Mesodermal cell (in vitro differentiated cells): ENCODE results near the gene KNTC1. TPM values are rescaled to one million over a fixed set of nuclear protein-coding genes. Genes with fewer than 3 reads are reported as not detected.
"Not testable (repeated sequence)": the region's sequence is repeated elsewhere in the genome, so short reads cannot be mapped to it uniquely, and the experiment has no call there.

Experiments used
- H3K27ac ChIP-seq: 2 replicates; pipeline ENCODE4 v1.7.0; 2013; ENCODE audit warnings: mild to moderate bottlenecking, low read depth, low read length, moderate library complexity; ENCODE audit not compliant: severe bottlenecking
- H3K36me3 ChIP-seq: 2 replicates; pipeline ENCODE4 v1.7.1; 2013; ENCODE audit warnings: mild to moderate bottlenecking, low read length, moderate library complexity; ENCODE audit not compliant: control insufficient read depth, insufficient read depth
- H3K4me1 ChIP-seq: one replicate; pipeline ENCODE4 v1.7.1; 2013; ENCODE audit warnings: mild to moderate bottlenecking, low read length; ENCODE audit not compliant: insufficient read depth, control insufficient read depth, poor library complexity, severe bottlenecking
- H3K4me3 ChIP-seq: 2 replicates; pipeline ENCODE4 v1.7.0; 2013; ENCODE audit warnings: low read length, control low read depth, mild to moderate bottlenecking; ENCODE audit not compliant: insufficient read depth, poor library complexity, severe bottlenecking; ENCODE audit errors: extremely low read depth
- H3K9me3 ChIP-seq: 2 replicates; pipeline ENCODE4 v1.7.1; 2013; ENCODE audit warnings: mild to moderate bottlenecking, low read length, moderate library complexity; ENCODE audit not compliant: control insufficient read depth
- WGBS, 2 experiments: methylation state at CpG; one replicate each; pipeline ENCODE4 v1.1.5; 2013; ENCODE audit warnings: missing lambda C conversion rate in 2 of 2; ENCODE audit not compliant: insufficient coverage in 2 of 2; 5-methylcytosine and 5-hydroxymethylcytosine counted together
- polyA plus RNA-seq, 2 experiments: library from polyadenylated mRNA; stranded (reverse); fragments of 50-300 nt; gene quantifications; one replicate each; pipeline ENCODE4 v1.2.3, GENCODE V29; 2013

KNTC1 gene
- polyA plus RNA-seq (2013, experiment 1 of 2) = 48.2 TPM
- 47.8 TPM for polyA plus RNA-seq (2013, experiment 2 of 2)

GRCh38 chr12:122526683-122527477, at the start of gene KNTC1, which contains the start of gene RSRC2:
Gene KNTC1 (plus strand): TSS chr12:122527249. CDS start chr12:122530064, 2,815 bp downstream.
Gene RSRC2 (minus strand): TSS chr12:122526936. CDS start chr12:122526853, 83 bp downstream.
- Histone ChIP-seq H3K27ac (peak within 1 kb of the TSS; percentile 100), H3K4me3 (peak within 1 kb of the TSS; percentile 98), H3K36me3 (peaks cover 59% of the 10 kb centered on the region), H3K9me3 (no peaks in the 10 kb centered on the region), H3K4me1 (peaks cover 5% of the 10 kb centered on the region)
- 0% methylated on average over 28 to 49 of the region's 51 CpGs for WGBS, 2 experiments

DNA sequence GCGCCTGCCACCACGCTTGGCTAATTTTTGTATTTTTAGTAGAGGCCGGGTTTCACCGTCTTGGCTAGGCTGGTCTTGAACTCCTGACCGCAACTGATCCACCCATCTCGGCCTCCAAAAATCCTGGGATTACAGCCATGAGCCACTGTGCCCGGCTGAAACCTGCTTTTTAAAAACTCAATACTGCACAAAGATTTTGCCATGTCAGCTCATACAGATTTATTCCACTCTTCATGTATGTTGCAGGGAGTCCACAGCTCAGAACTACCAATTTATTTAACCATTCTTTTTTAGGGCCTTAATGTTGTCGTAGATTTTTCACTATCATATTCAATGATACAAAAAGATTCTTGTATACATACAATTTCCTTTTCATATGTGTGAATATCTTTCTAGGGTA, 46.3 kb upstream of the KNTC1 start:
- Histone ChIP-seq H3K4me3 (no peak overlapping the region), H3K9me3 (no peaks in the 10 kb centered on the region), H3K4me1 (no peaks in the 10 kb centered on the region), H3K36me3 (peaks cover 95% of the 10 kb centered on the region), H3K27ac (no peak overlapping the region)
- 96 to 99% methylated on average over 7 of the region's 8 CpGs for WGBS, 2 experiments

GRCh38 chr12:122481861-122482260, 45.2 kb upstream of the KNTC1 start:
- Histone ChIP-seq H3K36me3 (peaks cover 94% of the 10 kb centered on the region), H3K4me1 (no peaks in the 10 kb centered on the region), H3K9me3 (no peaks in the 10 kb centered on the region), H3K27ac (no peak overlapping the region), H3K4me3 (no peak overlapping the region)
- 97 to 100% methylated on average over 2 of the region's 6 CpGs for WGBS, 2 experiments

- 85 to 93% methylated on average over 3 of the region's 5 CpGs for WGBS, 2 experiments
- Histone ChIP-seq H3K36me3 (peaks cover 92% of the 10 kb centered on the region), H3K9me3 (no peaks in the 10 kb centered on the region), H3K4me1 (no peaks in the 10 kb centered on the region), H3K4me3 (no peak overlapping the region), H3K27ac (no peak overlapping the region)
These were observed 43.1 kb upstream of the KNTC1 start for GRCh38 chr12:122483969-122484368.

GRCh38 chr12:122484385-122484784, 42.7 kb upstream of the KNTC1 start:
- 80 to 100% methylated on average over 1 of the region's 1 CpG for WGBS, 2 experiments
- not testable (repeated sequence) for H3K4me3 ChIP-seq, H3K4me1 ChIP-seq, H3K9me3 ChIP-seq, H3K27ac ChIP-seq
- peaks cover 92% of the 10 kb centered on the region for H3K36me3 ChIP-seq

DNA sequence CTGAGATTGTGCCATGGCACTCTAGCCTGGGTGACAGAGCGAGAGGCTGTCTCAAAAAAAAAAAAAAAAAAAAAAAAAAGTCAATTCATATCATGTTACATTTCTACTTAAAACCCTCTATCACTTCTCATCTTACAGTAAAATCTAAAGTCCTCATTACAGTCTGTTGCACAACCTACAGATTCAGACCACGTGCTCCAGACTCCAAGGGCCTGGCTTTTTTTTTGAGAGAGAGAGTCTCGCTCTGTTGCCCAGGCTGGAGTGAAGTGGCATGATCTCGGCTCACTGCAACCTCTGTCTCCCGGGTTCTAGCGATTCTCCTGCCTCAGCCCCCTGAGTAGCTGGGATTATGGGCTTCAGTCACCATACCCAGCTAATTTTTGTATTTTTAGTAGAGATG, 40.7 kb upstream of the KNTC1 start:
- H3K9me3 ChIP-seq, H3K4me1 ChIP-seq, H3K4me3 ChIP-seq, H3K27ac ChIP-seq: not testable (repeated sequence)
- 94% methylated on average over 2 of the region's 6 CpGs; no CpG with 5 or more reads in 1 of the 2 experiments for WGBS, 2 experiments
- H3K36me3 ChIP-seq = peaks cover 88% of the 10 kb centered on the region

DNA sequence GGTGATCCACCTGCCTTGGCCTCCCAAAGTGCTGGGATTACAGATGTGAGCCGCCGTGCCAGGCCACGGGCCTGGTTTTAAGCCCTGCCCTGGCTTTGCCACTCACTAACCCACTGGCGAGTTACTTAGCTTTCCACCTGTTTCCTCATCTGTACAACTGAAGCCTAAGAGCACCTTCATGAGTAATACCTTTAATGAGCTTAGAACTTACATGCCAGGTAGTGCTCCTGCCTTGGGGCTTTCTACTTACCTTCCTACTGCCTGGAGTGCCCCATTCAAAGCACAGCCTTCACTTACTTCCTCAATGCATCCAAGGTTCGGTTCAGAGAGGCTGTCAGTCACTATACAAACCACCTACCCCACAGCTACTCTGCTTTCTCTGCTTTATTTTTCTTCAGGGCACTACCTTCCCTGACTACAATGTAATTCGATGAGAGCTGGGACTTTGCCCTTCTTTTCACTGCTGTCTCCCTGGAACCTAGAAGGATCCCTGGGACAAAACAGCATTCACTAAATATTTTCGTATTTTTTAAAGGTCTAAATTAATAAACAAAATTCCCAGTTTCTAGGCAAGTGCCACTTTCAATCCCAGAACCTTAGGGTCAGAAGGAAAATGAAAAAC, 40.1 kb upstream of the KNTC1 start:
- Histone ChIP-seq H3K36me3 (peaks cover 87% of the 10 kb centered on the region), H3K4me3 (no peak overlapping the region), H3K4me1 (no peaks in the 10 kb centered on the region), H3K27ac (no peak overlapping the region), H3K9me3 (no peaks in the 10 kb centered on the region)
- WGBS, 2 experiments = 95 to 100% methylated on average over 6 to 7 of the region's 7 CpGs

- H3K27ac ChIP-seq, H3K4me1 ChIP-seq, H3K9me3 ChIP-seq, H3K4me3 ChIP-seq: not testable (repeated sequence)
- H3K36me3 ChIP-seq = peaks cover 91% of the 10 kb centered on the region
- WGBS, 2 experiments = 88 to 96% methylated on average over 3 of the region's 3 CpGs
These were observed 39.2 kb upstream of the KNTC1 start for GRCh38 chr12:122487807-122488206.

GRCh38 chr12:122489038-122489437, 38.0 kb upstream of the KNTC1 start:
- Histone ChIP-seq H3K27ac (no peak overlapping the region), H3K4me3 (no peak overlapping the region), H3K4me1 (no peaks in the 10 kb centered on the region), H3K36me3 (peaks cover 88% of the 10 kb centered on the region), H3K9me3 (no peaks in the 10 kb centered on the region)
- WGBS, 2 experiments = 86 to 100% methylated on average over 1 to 2 of the region's 2 CpGs

DNA sequence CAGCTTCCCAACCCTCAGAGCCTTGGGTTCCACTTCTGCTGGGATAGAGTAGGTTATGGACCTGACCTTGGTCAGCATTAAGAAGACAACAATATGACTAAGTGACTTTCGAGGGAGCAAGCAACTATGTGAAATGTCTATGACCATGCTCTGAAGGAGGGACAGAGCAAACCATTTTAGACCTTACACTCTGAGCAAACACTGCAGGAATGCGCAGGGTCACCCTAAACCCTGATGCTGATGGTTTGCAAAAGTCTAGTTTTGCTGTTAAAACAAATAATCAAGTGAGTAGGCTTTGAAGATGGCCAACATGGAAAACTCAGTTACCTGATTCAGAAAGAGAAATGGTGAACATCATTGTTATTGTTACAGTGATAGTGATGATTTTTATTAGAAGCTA, 35.1 kb upstream of the KNTC1 start:
- Histone ChIP-seq H3K4me1 (no peaks in the 10 kb centered on the region), H3K4me3 (no peak overlapping the region), H3K36me3 (peaks cover 83% of the 10 kb centered on the region), H3K9me3 (no peaks in the 10 kb centered on the region), H3K27ac (no peak overlapping the region)
- WGBS, 2 experiments = 80 to 100% methylated on average over 1 of the region's 2 CpGs

DNA sequence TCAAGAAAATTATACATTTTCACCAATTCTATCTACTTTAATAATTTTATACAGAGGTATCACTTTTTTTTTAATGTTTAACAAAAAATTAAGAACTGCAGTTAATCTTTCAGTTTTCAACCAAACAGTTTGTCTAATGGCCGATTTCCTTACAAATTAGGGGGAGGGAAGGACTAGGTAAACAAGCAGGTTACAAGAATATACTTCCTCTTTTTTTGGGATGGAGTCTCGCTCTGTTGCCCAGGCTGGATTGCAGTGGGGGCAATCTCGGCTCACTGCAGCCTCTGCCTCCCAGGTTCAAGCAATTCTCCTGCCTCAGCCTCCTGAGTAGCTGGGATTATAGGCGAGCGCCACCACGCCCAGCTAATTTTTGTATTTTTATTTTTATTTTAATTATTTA, 33.8 kb upstream of the KNTC1 start:
- H3K36me3 ChIP-seq = peaks cover 80% of the 10 kb centered on the region
- H3K27ac ChIP-seq = not testable (repeated sequence)

More for the DNA sequence above, 33.8 kb upstream of the KNTC1 start:
- not testable (repeated sequence) for H3K9me3 ChIP-seq, H3K4me1 ChIP-seq, H3K4me3 ChIP-seq
- 100% methylated on average over 2 of the region's 6 CpGs; no CpG with 5 or more reads in 1 of the 2 experiments for WGBS, 2 experiments
